A673 (cell line): ENCODE measurements around the gene KCNMA1. TPM values are rescaled to one million over a fixed set of nuclear protein-coding genes. Genes with fewer than 3 reads are reported as not detected.

ENCODE experiments used
- BruUV-seq: library from RNA; stranded (reverse); fragments of 400-500 nt; replicated peaks from 2 replicates; lab custom pipeline; 2021; lab: Mats Ljungman, UMichigan
- CTCF ChIA-PET: fragments of 300-600 bp; sonication (Branson Sonifier 250); formaldehyde crosslinking; loops from one replicate; lab custom pipeline; 2022; ENCODE audit warnings: antibody characterized with exemption; lab: Charles Lee
- POLR2A ChIA-PET: fragments of 300-600 bp; sonication (Branson Sonifier 250); formaldehyde crosslinking; loops from one replicate; lab custom pipeline; 2022; ENCODE audit warnings: antibody characterized with exemption; ENCODE audit not compliant: low non-redundant PET; lab: Charles Lee
- DNase-seq: peaks from one replicate; pipeline ENCODE4 v3.0.0-alpha.2; 2015; ENCODE audit warnings: low spot score
- H3K27ac ChIP-seq: fragments of 200-600 bp; sonication (generic); 2 replicates; pipeline ENCODE4 v1.5.1; 2016; ENCODE audit warnings: mixed run types, low read depth, mild to moderate bottlenecking, mixed read lengths, antibody characterized with exemption, low read length; ENCODE audit not compliant: poor library complexity, severe bottlenecking
- H3K27me3 ChIP-seq: fragments of 200-600 bp; sonication (generic); replicated peaks from 2 replicates; pipeline ENCODE4 v1.6.1; 2017; ENCODE audit warnings: mixed run types, low read depth, mild to moderate bottlenecking, mixed read lengths, antibody characterized with exemption, low read length; ENCODE audit not compliant: insufficient read depth, poor library complexity
- H3K36me3 ChIP-seq: fragments of 200-600 bp; sonication (generic); 2 replicates; pipeline ENCODE4 v1.6.1; 2016; ENCODE audit warnings: mixed run types, mild to moderate bottlenecking, mixed read lengths, antibody characterized with exemption, low read length; ENCODE audit not compliant: insufficient read depth, poor library complexity, severe bottlenecking
- H3K4me1 ChIP-seq: fragments of 200-600 bp; sonication (generic); 2 replicates; pipeline ENCODE4 v1.6.1; 2017; ENCODE audit warnings: mixed run types, mild to moderate bottlenecking, mixed read lengths, antibody characterized with exemption, low read length; ENCODE audit not compliant: insufficient read depth, poor library complexity, severe bottlenecking
- H3K4me3 ChIP-seq: fragments of 200-600 bp; sonication (generic); 2 replicates; pipeline ENCODE4 v1.5.1; 2016; ENCODE audit warnings: low read depth, mixed run types, mild to moderate bottlenecking, mixed read lengths, low read length; ENCODE audit not compliant: poor library complexity, severe bottlenecking
- H3K9me3 ChIP-seq: fragments of 200-600 bp; sonication (generic); 2 replicates; pipeline ENCODE4 v1.6.1; 2016; ENCODE audit warnings: mixed run types, low read depth, mild to moderate bottlenecking, mixed read lengths, antibody characterized with exemption, low read length; ENCODE audit not compliant: poor library complexity, severe bottlenecking
- CTCF ChIP-seq: fragments of 300-800, 200-600 bp; sonication (generic); conservative IDR thresholded peaks from 2 replicates; pipeline ENCODE4 v1.5.1; 2017; ENCODE audit warnings: low read depth, mild to moderate bottlenecking, antibody characterized with exemption, low read length, moderate library complexity, mixed read lengths
- EZH2 ChIP-seq: fragments of 200-600 bp; sonication (generic); IDR thresholded peaks from 2 replicates; pipeline ENCODE4 v1.6.1; 2017; ENCODE audit warnings: borderline replicate concordance, low read depth, mild to moderate bottlenecking, mixed read lengths, antibody characterized with exemption, low read length; ENCODE audit not compliant: poor library complexity, severe bottlenecking
- intact Hi-C: fragments of 100-400 bp; cut with micrococcal nuclease; formaldehyde crosslinking; loops from one replicate; pipeline ENCODE4 v1.10.0; 2022; ENCODE audit not compliant: unreplicated experiment
- total RNA-seq: library from RNA; stranded (reverse); gene quantifications from 2 replicates; pipeline ENCODE4 v1.2.3, GENCODE V29; 2021

Gene KCNMA1
- total RNA-seq, 1 experiment from 2014 or later, result 0.84 TPM

DNA sequence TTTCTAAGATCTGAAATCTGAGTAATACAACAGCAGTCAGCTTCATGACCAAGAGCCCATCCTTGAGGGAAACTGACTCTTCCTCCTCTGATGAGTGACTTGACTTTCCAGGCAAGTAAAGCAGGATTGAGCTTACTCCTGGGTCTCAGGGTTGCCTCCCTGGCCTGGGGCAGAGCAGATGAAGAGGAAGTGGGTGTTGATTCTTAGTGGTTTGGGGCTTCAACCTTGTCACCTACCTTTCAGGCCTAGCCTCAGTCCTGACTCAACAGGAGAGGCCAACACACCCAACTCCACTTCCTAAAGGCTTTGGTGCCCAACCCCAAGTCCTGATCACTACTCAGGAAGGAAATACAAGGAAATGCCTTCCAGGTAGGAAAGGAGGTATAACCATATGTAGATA, 54.1 kb downstream of the KCNMA1 start:
- no peak overlapping the region for H3K27ac ChIP-seq
- no TSS peak for BruUV-seq
- ChIA-PET POLR2A (no interaction called here), CTCF (no interaction called here)
- H3K4me1 ChIP-seq, result no peaks in the 10 kb centered on the region
- TF ChIP-seq EZH2 (no peak), CTCF (no peak)
- DNase-seq, result no peak
- H3K9me3 ChIP-seq, result no peaks in the 10 kb centered on the region
- intact Hi-C loops, result no loop called here
- no peaks in the 10 kb centered on the region for H3K36me3 ChIP-seq
- no peak overlapping the region for H3K4me3 ChIP-seq
- H3K27me3 ChIP-seq, result no peaks in the 10 kb centered on the region

GRCh38 chr10:77582710-77583115, 54.9 kb downstream of the KCNMA1 start:
- Histone ChIP-seq H3K4me1 (no peaks in the 10 kb centered on the region), H3K27ac (no peak overlapping the region), H3K4me3 (no peak overlapping the region), H3K36me3 (no peaks in the 10 kb centered on the region), H3K9me3 (no peaks in the 10 kb centered on the region), H3K27me3 (no peaks in the 10 kb centered on the region)
- ChIA-PET CTCF (no interaction called here), POLR2A (no interaction called here)
- BruUV-seq, result no TSS peak
- no peak for TF ChIP-seq EZH2
- no peak for TF ChIP-seq CTCF
- intact Hi-C loops, result no loop called here
- peak; percentile 11 for DNase-seq

GRCh38 chr10:77581738-77582137, 55.9 kb downstream of the KCNMA1 start:
- Histone ChIP-seq H3K27me3 (no peaks in the 10 kb centered on the region), H3K4me1 (no peaks in the 10 kb centered on the region), H3K36me3 (no peaks in the 10 kb centered on the region), H3K9me3 (no peaks in the 10 kb centered on the region), H3K27ac (no peak overlapping the region), H3K4me3 (no peak overlapping the region)
- TF ChIP-seq EZH2 (no peak), CTCF (no peak)
- BruUV-seq, result no TSS peak
- intact Hi-C loops, result no loop called here
- ChIA-PET CTCF (no interaction called here), POLR2A (no interaction called here)
- no peak for DNase-seq
